H1 (cell line): ENCODE data around the gene AMN. TPM values are rescaled to one million over a fixed set of nuclear protein-coding genes. Genes with fewer than 3 reads are reported as not detected.

ENCODE experiments used
- FOSL1 ChIP-seq: IDR thresholded peaks from 2 replicates; pipeline ENCODE4 v1.6.1; 2011; ENCODE audit warnings: mild to moderate bottlenecking, low read depth, low read length, moderate library complexity; ENCODE audit not compliant: insufficient read depth
- GTF2F1 ChIP-seq: IDR thresholded peaks from 2 replicates; pipeline ENCODE4 v1.6.1; 2012; ENCODE audit warnings: low read depth, low read length, improper control_type of control experiment, borderline replicate concordance
- NANOG ChIP-seq: IDR thresholded peaks from 2 replicates; pipeline ENCODE4 v1.6.1; 2011; ENCODE audit warnings: low read length, low read depth, mild to moderate bottlenecking, inconsistent platforms; ENCODE audit not compliant: insufficient read depth, poor library complexity, severe bottlenecking
- polyA plus RNA-seq, 7 experiments: library from polyadenylated mRNA; depleted of rRNA in 3 of 7; stranded (reverse) in 5 of 7; unstranded in 2 of 7; fragments of >200 nt in 5 of 7; fragments of 200-250 nt in 2 of 7; gene quantifications; 1 replicate in 5 of 7; 2 replicates in 1 of 7; 4 replicates in 1 of 7; pipeline versions ENCODE4 v1.2.1 to v1.2.3, GENCODE V29; 2011 to 2013; ENCODE audit warnings: missing spikeins in 2 of 7, mixed read lengths in 2 of 7
- total RNA-seq: library from RNA; stranded (reverse); fragmentation: NEBNext Ultra II Directional; extraction: Animal tissue kit (Norgen Biotek cat#: 25700); gene quantifications from 2 replicates; pipeline ENCODE4 v1.2.1, GENCODE V29; 2021

Gene AMN
- total and polyA plus RNA-seq, 2 of the 8 experiments (the other 6 are each of a cell fraction or from before 2014, with no cell fraction given), result 0.77 to 1.5 TPM

- no peak for TF ChIP-seq FOSL1
- no peak for TF ChIP-seq NANOG
- no peak for TF ChIP-seq GTF2F1
Measured at GRCh38 chr14:102951034-102951433, 28.6 kb downstream of the AMN start (continued).
